Suppressor macrophage treated with lipopolysaccharide for 4 hours (primary cell): Measurements from ENCODE around the gene PDLIM5.

Source experiments
- DNase-seq: peaks from one replicate; pipeline ENCODE4 v3.0.0-alpha.2; 2020

Gene PDLIM5

GRCh38 chr4:94665500-94666404, 214.0 kb downstream of the PDLIM5 start:
- no peak for DNase-seq

DNA sequence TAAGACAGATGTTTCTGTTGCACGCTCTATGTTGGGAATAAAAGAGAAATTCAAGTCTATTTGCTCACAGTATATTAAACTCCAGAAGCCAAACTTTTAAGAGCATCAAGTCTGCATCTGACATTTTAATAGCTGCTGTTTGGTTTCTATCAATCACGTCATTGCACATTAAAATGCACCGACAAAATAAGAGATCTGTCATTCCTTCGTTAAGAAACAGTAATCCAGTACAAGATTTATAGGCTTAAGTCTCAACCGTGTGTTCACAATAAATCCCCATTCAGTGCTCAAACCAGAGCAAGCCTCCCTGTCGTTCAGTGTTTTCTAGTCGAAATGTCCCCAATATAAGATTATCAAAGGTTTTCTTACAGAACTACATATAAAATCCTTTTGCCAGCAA, 217.0 kb downstream of the PDLIM5 start:
- no peak for DNase-seq

DNA sequence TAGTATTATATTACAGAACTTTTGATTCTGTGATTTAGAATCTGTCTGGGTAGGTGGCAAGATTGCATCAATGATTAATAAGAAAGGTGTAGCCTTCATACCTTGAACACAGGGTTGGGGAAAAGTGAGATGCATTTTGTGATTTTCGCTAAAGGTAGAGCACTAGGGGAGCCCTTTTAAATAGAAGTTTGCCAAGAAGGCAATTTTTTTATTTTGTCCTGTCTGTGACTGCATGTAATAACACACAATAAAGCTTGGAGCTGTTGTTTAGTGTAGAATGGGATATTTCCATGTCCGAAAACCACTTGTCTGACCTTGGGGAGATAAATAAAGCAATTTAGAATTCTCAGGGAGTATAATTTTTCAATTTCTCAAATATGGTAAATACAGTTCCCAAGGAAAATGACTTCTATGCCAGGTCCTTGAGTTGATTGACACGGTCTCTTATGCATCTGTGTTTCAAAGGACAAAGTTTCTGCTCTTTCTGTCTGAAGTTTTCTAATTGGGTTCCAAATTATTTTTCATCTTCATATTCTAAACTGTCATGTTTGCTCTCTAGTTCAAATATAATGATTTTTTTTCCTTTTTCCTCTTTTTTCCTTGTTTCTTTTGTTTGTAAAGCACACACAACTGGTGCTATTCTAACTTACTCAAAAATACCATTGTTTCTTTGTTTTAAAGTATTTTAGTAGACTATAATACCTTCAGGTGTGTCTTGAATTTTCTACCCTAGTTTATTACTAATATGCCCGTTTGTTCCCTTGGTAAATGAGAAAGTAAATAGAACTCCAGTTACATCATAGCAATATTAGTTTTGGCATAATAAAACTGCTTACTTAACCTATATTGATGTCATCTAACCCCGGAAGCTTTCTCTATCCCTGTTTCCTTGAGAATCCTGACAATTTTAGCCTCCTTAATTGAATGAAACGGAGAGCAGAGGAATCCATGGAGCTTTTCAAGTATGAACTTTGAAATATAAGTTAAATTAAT, 218.2 kb downstream of the PDLIM5 start:
- DNase-seq, result no peak

GRCh38 chr4:94671113-94671512, 219.4 kb downstream of the PDLIM5 start:
- DNase-seq, result no peak

DNA sequence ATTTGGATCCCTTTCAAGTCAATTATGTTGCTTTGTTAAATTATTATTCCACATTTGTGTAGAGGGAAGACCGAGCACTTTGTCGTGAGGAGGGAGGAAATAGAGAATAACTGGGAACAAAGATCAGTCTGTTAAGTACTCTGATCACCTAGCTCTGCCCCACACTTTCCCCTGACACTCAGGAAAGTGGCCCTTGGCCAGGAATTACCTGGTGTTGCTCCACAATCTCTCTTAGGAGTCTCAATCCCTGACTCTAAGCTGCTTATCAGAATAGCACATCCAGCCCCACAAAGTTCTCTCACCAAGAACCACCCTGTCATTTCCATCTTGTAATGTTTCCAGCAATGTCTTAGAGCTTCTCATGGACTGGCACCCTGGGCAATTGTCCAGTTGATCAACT, 222.2 kb downstream of the PDLIM5 start:
- no peak for DNase-seq

DNA sequence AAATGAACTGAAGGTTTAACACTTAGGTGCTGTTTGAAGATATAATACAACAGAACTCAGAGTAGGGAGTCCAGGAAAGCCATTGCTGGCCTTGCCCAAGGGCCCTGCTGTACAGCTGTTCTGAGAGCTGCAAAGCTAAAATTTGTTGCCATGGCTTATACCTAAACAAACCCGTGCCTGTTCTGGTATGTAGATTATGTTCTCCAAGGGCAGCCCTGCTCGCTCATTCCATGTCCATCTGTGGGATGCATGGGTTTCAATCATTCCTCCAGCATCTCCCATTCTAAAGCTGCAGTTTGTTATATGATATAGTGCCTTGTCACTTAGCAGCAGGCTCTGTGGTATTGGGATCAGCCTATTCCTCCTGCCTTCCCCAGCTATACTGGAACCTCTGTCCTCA, 225.2 kb downstream of the PDLIM5 start:
- no peak for DNase-seq

- DNase-seq, result no peak
Measured at GRCh38 chr4:94678896-94679295, 227.2 kb downstream of the PDLIM5 start.

DNA sequence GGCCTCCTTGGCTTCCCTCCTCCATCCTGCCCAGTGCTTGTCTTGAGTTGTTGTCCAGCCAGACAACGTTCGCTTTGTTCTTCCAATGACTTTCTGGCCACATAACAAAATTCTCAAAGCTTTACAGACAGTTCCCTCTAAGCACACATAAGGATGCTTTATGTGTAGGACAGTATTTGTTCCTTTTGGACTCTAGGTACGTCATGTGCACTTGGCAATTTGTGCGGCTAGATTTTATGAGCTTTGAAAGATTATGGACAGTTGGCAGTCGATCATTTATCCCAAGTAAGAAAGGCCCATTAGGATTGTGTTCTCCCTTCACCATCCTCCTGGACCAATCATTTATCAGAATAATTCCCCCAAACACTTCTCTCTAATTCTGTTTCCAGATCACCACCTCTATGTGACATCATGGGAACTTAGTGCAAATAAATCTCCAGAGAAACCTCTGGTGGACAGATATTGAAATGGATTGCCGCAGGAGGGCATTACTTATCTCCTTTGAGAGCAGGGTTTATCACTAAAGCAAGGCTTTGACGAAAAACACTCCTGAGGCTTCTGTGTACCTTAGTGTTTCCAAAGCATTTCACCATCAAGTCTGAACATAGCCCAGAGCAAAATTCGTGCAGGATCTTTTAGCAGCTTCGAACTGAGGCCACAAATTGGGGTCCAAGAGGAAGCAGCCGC, 228.6 kb downstream of the PDLIM5 start:
- DNase-seq, result no peak

- no peak for DNase-seq
Measured at GRCh38 chr4:94686086-94686485, 234.3 kb downstream of the PDLIM5 start.

DNA sequence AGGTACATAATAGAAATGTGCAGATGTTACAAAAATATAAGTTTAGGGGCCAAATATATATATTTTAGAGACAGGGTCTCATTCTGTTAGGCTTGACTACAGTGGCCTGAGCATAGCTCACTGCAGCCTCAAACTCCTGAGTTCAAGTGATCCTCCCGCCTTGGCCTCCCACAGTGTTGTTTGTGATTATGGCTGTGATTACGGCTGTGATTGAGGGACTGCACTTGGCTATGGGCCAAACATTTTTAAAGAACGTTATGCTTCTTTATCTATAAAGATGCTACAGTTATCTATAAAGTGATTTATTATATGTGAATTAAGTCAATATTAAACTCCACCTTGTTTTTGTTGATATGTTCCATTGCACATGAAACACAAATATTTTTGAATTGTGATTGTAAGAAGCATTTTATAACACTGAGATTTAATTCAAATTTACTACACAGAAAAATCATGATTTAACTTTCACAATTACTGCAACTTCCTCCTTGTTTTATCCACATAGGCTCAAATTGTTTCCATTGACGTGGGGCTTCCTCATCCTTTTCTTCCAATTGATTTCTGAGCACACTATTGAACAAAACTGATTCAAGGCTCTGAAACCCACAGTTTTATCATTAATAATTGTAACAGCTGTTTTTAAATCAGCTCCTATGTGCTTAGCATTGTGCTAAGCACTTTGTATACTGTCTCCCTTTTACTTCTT, 237.6 kb downstream of the PDLIM5 start:
- DNase-seq, result peak; percentile 50

DNA sequence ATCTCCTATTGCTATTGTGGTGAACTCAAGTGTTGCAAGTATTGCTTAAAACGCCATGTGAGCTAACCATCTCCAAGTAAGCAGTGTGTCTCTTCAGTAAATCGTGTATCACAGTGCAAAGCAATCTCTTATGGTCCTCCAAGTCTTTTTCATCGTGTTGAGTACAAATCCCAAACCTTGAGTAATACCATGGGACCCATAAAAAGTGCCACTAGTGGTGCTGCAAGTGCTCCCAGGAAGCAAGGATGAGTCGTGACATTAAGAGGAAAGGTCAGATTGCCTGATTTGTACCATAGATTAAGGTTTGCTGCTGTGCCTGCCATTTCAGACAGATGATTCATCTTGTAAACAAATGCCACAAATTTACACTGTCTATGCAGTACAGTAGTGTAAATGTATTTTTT, 239.1 kb downstream of the PDLIM5 start:
- peak; percentile 57 for DNase-seq

- no peak for DNase-seq
Measured at GRCh38 chr4:94691552-94691951, 239.8 kb downstream of the PDLIM5 start.

GRCh38 chr4:94695384-94695783, 243.6 kb downstream of the PDLIM5 start:
- DNase-seq, result peak; percentile 34

DNA sequence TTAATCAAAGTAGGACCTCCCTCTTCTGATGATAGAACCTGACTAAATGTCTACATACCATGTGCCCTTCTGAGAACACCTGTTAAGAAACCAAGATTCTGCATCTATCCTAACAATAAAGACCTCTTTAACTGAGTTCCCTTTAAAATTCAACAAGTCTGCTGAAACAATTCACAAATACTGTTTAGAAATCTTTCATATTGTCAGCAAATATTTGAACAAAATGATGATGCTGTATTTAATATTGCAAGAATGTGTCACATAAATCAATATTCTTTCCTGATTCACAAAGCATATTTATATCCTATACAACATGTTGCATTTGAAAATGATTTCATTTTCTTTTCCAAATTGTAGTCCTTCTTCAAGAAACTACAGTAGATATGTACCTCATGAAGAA, 246.4 kb downstream of the PDLIM5 start:
- DNase-seq, result no peak

DNA sequence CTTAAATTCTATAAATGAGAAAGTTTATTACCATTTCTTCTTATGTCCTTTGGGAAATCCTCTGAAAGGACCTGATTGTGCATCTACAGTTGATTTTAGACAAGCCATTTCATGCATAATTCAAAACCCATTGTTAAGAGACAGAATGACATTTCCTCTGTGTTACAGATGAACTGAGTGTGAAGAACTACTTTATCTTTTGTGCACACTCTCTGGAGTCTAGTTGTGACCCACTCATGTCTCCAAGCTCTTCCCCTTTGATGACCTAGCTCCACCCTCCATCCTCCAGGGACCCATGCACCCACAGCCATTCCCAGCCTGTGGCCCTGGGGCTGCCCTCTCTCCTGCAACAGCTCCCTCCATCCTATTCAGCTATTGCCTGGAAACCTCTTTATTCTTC, 248.6 kb downstream of the PDLIM5 start:
- no peak for DNase-seq

DNA sequence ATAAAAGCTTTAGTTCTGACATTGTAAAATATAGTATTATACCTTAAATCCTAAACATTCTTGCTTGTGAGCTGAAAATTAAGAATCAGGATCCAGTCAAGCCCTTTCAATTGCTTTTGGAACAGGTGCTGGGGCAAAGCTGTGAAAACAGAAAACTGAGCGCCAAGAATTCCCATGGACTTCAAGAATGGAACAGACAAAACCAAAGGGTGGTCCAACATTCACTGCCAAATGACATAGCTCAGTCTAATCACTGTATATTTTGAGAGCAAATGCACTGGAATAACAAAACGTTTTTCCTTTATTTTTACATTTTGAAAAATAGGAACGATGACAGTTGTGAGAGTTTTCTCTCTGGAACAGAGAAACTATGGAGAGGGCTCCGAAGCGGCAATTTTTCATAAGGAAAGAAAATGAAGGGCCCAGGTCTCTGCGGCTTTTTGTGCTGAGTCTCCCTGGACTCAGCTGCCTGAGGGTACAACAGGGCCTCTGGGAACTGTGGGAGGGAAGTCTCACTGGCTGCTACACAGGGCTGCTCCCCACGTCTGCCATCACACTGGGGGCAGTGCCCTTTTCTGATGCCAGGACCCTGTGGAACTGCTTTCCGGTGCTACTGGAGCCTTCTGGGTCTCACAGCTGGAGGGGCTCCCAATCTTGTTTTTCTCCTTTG, 250.0 kb downstream of the PDLIM5 start:
- no peak for DNase-seq

DNA sequence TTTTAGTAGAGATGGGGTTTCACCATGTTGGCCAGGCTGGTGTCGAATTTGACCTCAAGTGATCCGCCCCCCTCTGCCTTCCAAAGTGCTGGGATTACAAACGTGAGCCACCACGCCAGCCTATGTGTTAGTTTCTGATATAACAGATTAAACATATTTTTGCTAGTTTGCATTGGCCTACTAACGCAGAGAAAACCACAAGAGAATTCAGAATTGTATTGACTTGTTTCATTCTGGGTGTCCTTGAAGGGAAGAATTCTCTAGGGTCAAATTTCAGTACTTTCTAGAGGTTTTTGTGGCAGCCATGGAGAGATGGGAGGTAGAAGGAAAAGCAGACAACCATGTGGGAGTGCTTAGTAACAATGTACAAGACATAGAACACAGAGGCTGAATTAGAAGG, 259.9 kb downstream of the PDLIM5 start:
- DNase-seq, result no peak

DNA sequence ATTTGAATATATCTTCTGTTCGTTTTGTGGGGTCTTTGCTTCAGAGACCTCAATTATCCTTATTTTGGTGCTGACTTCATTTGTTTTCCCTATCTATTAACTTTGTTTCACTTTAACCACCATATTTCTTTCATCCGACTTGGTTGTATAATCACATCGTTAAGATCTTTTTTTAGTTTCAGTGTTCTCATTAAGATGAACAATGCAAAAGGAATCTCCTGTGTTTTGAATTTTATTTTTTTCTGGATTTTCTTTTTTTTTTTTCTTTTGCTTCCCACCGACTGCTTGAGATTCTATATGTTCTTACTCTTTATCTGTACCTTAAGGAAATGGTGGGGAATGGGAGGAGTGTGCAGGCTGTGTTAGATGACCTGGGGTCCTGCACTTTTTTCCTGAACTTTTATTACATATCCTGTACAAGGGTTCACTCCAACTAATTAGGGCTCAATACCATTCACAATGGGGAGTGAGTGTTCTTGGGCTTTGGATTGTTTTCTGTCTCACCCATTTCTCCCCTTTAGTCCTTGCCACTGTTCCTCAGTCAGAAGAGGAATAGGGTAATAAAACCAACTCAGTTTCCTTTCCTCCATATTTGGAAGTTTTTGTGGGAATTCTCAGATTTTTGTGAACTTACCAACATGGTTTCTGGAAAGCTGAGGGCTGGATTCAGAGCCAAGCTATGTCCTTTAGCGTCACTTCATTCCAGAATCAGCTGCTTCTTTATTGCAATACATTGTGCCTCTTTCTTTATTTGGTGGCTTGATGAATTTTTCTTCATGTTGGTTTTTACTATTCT, 262.8 kb downstream of the PDLIM5 start:
- DNase-seq, result no peak

- no peak for DNase-seq
Measured at GRCh38 chr4:94715726-94716125, 264.0 kb downstream of the PDLIM5 start.
